ENCODE measurements around the gene TMIE.
"Not testable (repeated sequence)": the region's sequence is repeated elsewhere in the genome, so short reads cannot be mapped to it uniquely, and the experiment has no call there.

TMIE gene

DNA sequence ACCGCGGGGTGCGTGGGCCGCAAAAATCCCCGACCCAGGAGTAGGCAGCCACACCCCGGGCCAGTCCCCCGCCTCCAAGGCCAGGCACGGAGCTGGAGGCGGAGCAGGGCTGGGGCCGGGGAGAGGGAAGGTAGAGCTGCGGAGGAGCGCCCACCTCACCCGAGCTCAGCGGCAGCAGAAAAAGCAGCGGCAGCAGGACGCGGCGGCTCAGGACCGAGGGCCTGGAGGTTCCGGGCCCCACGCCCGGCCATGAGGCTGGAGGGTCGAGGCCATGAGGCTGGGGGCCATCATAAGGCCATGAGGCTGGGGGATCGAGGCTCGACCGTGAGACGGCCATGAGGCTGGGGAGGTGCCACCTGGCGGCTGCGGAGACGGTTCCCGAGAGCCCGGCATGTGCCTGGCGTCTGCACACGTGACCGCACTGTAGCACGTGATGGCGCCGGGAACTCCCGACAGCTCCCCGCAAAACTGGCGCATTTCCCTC is 49.4 kb downstream of the TMIE start:
- H3K4me3 ChIP-seq (ENCODE audit: low read depth, low read length): no peak overlapping the region
- TF ChIP-seq, protein P1, sequence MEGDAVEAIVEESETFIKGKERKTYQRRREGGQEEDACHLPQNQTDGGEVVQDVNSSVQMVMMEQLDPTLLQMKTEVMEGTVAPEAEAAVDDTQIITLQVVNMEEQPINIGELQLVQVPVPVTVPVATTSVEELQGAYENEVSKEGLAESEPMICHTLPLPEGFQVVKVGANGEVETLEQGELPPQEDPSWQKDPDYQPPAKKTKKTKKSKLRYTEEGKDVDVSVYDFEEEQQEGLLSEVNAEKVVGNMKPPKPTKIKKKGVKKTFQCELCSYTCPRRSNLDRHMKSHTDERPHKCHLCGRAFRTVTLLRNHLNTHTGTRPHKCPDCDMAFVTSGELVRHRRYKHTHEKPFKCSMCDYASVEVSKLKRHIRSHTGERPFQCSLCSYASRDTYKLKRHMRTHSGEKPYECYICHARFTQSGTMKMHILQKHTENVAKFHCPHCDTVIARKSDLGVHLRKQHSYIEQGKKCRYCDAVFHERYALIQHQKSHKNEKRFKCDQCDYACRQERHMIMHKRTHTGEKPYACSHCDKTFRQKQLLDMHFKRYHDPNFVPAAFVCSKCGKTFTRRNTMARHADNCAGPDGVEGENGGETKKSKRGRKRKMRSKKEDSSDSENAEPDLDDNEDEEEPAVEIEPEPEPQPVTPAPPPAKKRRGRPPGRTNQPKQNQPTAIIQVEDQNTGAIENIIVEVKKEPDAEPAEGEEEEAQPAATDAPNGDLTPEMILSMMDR (IDR thresholded peaks at IDR 0.05; ENCODE audit: borderline replicate concordance, insufficient read depth, low read depth, low read length): no peak

GRCh38 chr3:46753127-46753526 is 51.9 kb downstream of the TMIE start:
- H3K4me3 ChIP-seq (ENCODE audit: low read depth, low read length): not testable (repeated sequence)

- TF ChIP-seq, protein P1 (IDR thresholded peaks at IDR 0.05; ENCODE audit: borderline replicate concordance, insufficient read depth, low read depth, low read length): no peak
- no peak overlapping the region for H3K4me3 ChIP-seq (ENCODE audit: low read depth, low read length)
Observed at GRCh38 chr3:46755646-46756045, 54.5 kb downstream of the TMIE start.

DNA sequence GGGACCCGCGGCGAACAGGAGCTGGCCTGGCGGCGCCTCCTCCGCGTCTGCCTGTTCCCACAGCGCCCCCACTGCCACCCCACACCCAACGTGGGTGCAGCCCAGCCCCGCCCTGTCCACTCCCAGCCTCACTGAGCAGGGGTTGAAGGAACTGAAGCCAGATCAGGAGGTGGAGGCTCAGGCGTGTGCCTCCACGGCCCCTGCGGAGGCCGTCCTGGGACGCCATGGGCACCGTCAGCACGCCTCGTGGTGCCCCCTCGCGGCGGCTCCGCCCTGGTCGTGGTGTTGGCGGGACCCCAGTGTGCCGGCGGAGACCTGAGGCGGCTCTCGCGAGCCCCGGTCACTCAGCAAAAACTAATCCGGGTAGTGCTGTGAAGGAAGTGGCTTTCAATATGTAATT is 55.5 kb downstream of the TMIE start:
- H3K4me3 ChIP-seq (ENCODE audit: low read depth, low read length): no peak overlapping the region
- TF ChIP-seq, protein P1 (IDR thresholded peaks at IDR 0.05; ENCODE audit: borderline replicate concordance, insufficient read depth, low read depth, low read length): no peak

GRCh38 chr3:46759239-46760167 is 58.3 kb downstream of the TMIE start:
- no peak overlapping the region for H3K4me3 ChIP-seq (ENCODE audit: low read depth, low read length)
- TF ChIP-seq, protein P1 (IDR thresholded peaks at IDR 0.05; ENCODE audit: borderline replicate concordance, insufficient read depth, low read depth, low read length): no peak
